Measurements from ENCODE around the gene ZAR1L. TPM values are rescaled to one million over a fixed set of nuclear protein-coding genes. Genes with fewer than 3 reads are reported as not detected.

The ZAR1L gene
- polyA plus RNA-seq, 4 donors, result not detected

DNA sequence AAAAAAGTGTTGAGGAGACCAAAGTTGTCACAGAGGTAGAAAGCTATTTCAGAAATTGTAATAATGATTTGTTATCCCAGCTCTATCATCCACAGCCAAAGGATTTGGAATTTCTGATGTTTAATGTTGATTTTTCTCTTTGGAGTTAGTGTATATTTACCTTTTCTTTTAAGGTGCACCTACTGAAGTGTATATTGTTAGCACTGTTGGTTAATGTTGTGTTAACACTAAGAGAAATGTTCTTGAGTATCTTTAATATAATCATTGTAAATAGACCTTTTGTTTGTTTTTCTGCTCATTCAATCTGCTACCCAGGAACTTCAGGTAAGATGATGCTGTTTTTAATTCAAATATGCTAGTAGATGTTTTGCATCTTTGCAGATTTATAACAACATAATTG lies 57.5 kb downstream of the ZAR1L start:
- DNase-seq (ENCODE audit: low read depth in 4 of 4, low spot score in 3 of 4), result no peak

DNA sequence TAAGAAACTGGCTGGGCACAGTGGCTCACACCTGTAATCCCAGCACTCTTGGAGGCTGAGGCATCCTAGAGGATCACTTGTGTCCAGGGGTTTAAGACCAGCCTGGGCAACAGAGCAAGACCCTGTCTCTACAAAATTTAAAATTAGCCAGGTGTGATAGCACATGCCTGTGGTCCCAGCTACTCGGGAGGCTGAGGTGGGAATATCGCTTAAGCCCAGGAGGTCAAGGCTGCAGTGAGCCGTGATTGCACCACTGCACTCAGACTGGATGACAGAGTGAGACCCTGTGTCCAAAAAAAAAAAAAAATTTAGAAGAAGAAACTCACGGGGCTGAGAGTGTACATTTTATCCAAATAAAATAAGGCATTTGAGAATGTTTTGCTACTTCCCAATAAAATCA lies 58.9 kb downstream of the ZAR1L start:
- DNase-seq (ENCODE audit: low read depth in 4 of 4, low spot score in 3 of 4), result no peak

DNA sequence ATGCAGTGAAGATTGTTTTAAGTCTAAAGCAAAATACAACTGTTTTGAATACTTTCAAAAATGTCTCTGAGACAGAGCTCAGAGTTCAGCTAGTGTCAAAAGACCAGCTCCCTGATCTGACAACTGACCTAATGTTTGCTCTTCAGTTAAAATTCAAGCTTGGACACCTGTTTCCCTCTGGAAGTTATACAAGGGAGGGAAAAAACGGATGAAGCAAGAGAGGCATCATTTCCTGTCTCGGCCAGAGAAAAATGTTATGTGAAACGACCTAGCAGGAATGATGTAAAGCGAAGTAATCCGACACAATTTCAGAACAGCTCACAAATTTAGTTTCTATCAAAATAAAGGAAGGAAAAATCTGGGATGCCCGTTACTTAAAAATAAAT lies 59.4 kb downstream of the ZAR1L start:
- DNase-seq (ENCODE audit: low read depth in 4 of 4, low spot score in 3 of 4), result no peak

DNA sequence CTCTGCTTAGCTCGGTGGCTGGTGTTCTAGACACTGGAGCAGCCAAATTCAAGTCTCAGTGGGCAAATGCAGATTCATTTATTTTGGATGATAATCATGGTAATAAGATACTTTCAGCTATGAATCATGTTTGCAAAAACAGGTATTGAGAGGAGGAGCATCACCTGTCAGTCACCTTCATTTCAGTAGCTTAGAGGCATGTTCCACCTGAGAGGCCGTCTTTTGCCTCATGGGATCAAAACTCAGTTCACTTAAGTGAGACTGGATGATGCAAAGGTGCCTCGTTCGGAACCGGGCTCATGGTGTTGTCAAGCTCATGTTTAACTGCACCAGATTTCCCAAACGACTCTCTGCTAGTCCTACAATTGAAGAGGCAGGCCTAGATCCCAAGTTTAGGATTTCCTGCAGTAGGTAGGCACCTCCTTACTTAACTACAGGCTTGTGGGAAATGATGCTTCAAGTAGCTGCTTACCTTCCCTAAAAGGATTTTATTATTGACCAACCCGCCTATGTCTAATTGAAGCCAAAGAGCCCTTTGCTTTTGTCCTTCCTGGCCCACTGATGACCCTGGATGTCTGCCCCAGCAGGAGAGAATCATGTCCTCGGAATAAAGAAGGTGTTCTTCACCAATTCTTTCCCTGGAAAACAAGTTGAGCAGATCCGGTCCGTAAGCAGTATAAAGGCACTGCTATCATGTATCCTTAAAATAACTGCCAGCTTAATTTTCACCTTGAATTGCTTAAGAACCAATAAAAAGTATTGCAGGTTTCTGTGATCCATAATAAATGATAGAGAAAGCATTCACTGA lies 60.0 kb downstream of the ZAR1L start:
- no peak for DNase-seq (ENCODE audit: low read depth in 4 of 4, low spot score in 3 of 4)

DNA sequence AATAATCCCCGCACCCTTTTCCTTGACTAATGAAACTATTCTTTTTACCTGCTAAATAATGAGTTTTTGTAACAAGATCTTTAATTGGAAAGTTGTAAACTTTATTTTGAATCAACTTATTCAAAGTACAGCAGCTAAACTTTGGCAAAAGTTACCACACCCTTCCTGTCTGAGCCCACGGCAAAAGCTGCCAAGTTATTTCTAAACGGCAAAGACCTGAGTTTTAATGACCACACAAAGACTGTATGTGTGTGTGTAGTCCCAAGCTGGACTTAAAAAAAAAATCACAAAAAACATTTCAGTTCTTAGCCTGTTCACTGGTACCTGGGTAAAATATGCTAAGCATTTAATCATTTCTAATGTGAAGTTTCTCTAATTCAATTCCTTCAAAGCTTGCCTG lies 60.7 kb downstream of the ZAR1L start:
- no peak for DNase-seq (ENCODE audit: low read depth in 4 of 4, low spot score in 3 of 4)

DNA sequence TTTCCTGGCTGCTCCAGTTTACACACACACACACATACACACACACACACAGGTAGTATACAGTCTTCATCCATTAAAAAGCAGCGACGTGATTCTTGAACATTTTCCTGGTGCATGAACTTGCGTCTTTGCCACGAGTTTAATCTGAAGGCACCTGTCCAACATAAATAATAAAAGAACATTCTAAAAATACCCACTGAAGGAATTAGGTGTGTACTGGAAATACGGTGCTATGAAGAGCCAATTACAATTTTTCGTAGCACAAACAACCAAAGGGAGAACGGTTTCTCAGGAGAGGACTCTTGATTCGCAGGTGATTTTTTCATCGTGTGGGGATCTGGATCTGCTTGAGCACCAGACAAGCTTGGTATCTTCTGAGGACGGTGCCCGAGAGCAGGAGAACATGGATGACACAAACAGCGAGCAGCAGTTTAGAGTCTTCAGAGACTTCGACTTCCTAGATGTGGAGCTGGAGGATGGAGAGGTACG lies 61.2 kb downstream of the ZAR1L start:
- DNase-seq (ENCODE audit: low read depth in 4 of 4, low spot score in 3 of 4), result no peak

Other genes starting within 250 kb of the ZAR1L start
- gene BRCA2, start 145 bp upstream of the ZAR1L start, polyA plus RNA-seq (ENCODE audit: insufficient read length in 4 of 4), result 1 to 10 TPM; 5.9 to 7.4 (median 6.2) TPM
- 10 to 100 TPM; 19.1 to 24.7 (median 21.6) TPM for gene N4BP2L1, start 112.8 kb upstream of the ZAR1L start, polyA plus RNA-seq (ENCODE audit: insufficient read length in 4 of 4)
- 100 to 1,000 TPM; 128 to 189 (median 163) TPM for gene N4BP2L2, start 223.4 kb upstream of the ZAR1L start, polyA plus RNA-seq (ENCODE audit: insufficient read length in 4 of 4)

Data from right renal pelvis (tissue), 4 donors.